Measurements from ENCODE around the gene HMG20A. TPM values are rescaled to one million over a fixed set of nuclear protein-coding genes. Genes with fewer than 3 reads are reported as not detected.

The HMG20A gene
- total RNA-seq, 1 donor from 2014 or later, result 49.4 TPM

GRCh38 chr15:77457191-77457904, 36.7 kb downstream of the HMG20A start:
- H3K36me3 ChIP-seq, result peaks cover 0 to 9% of the 10 kb centered on the region in 2 donors
- H3K4me1 ChIP-seq, result peaks cover 43% of the 10 kb centered on the region
- intact Hi-C loops (cut with DNase I), result no loop called here
- H3K9me3 ChIP-seq, result no peaks in the 10 kb centered on the region
- H3K4me3 ChIP-seq, result no peak overlapping the region
- H3K27me3 ChIP-seq, result no peaks in the 10 kb centered on the region
- no peak for TF ChIP-seq CTCF (IDR thresholded peaks at IDR 0.05)
- TF ChIP-seq POLR2A (IDR thresholded peaks at IDR 0.05), result no peak
- TF ChIP-seq POLR2AphosphoS5 (IDR thresholded peaks at IDR 0.05; ENCODE audit: insufficient read depth in 1 of 2, low read depth in 1 of 2), result no peak
- DNase-seq (ENCODE audit: extremely low spot score in 2 of 2), result no peak
- peak overlapping the region; percentile 20 for H3K27ac ChIP-seq

- DNase-seq (ENCODE audit: extremely low spot score in 2 of 2), result no peak
- H3K27ac ChIP-seq, result peak overlapping the region; percentile 20
- intact Hi-C loops (cut with DNase I), result no loop called here
- no peak overlapping the region for H3K4me3 ChIP-seq
- H3K9me3 ChIP-seq, result no peaks in the 10 kb centered on the region
- peaks cover 43% of the 10 kb centered on the region for H3K4me1 ChIP-seq
- H3K36me3 ChIP-seq, result peaks cover 0 to 9% of the 10 kb centered on the region in 2 donors
- H3K27me3 ChIP-seq, result no peaks in the 10 kb centered on the region
- TF ChIP-seq POLR2AphosphoS5 (IDR thresholded peaks at IDR 0.05; ENCODE audit: insufficient read depth in 1 of 2, low read depth in 1 of 2), result no peak
- TF ChIP-seq POLR2A (IDR thresholded peaks at IDR 0.05), result no peak
- no peak for TF ChIP-seq CTCF (IDR thresholded peaks at IDR 0.05)
These were observed 37.2 kb downstream of the HMG20A start for GRCh38 chr15:77457905-77458265.

GRCh38 chr15:77459031-77459430, 38.3 kb downstream of the HMG20A start:
- no peak overlapping the region for H3K4me3 ChIP-seq
- no peaks in the 10 kb centered on the region for H3K9me3 ChIP-seq
- peaks cover 0 to 10% of the 10 kb centered on the region in 2 donors for H3K36me3 ChIP-seq
- peaks cover 43% of the 10 kb centered on the region for H3K4me1 ChIP-seq
- no peak for DNase-seq (ENCODE audit: extremely low spot score in 2 of 2)
- H3K27ac ChIP-seq, result no peak overlapping the region
- no peaks in the 10 kb centered on the region for H3K27me3 ChIP-seq
- intact Hi-C loops (cut with DNase I), result no loop called here
- TF ChIP-seq CTCF (IDR thresholded peaks at IDR 0.05) (no peak), POLR2A (IDR thresholded peaks at IDR 0.05) (no peak), POLR2AphosphoS5 (IDR thresholded peaks at IDR 0.05; ENCODE audit: insufficient read depth in 1 of 2, low read depth in 1 of 2) (no peak)

- H3K27ac ChIP-seq, result no peak overlapping the region
- H3K27me3 ChIP-seq, result no peaks in the 10 kb centered on the region
- no peak for DNase-seq (ENCODE audit: extremely low spot score in 2 of 2)
- H3K36me3 ChIP-seq, result peaks cover 0 to 26% of the 10 kb centered on the region in 2 donors
- H3K4me3 ChIP-seq, result no peak overlapping the region
- no peaks in the 10 kb centered on the region for H3K9me3 ChIP-seq
- intact Hi-C loops (cut with DNase I), result no loop called here
- TF ChIP-seq POLR2A (IDR thresholded peaks at IDR 0.05) (no peak), CTCF (IDR thresholded peaks at IDR 0.05) (no peak), POLR2AphosphoS5 (IDR thresholded peaks at IDR 0.05; ENCODE audit: insufficient read depth in 1 of 2, low read depth in 1 of 2) (no peak)
- H3K4me1 ChIP-seq, result peaks cover 22% of the 10 kb centered on the region
These were observed 40.8 kb downstream of the HMG20A start for GRCh38 chr15:77461486-77461885.

GRCh38 chr15:77464129-77464865, 43.6 kb downstream of the HMG20A start:
- Histone ChIP-seq H3K4me3 (no peak overlapping the region), H3K27me3 (no peaks in the 10 kb centered on the region), H3K27ac (no peak overlapping the region)

More at GRCh38 chr15:77464129-77464865, 43.6 kb downstream of the HMG20A start:
- Histone ChIP-seq H3K4me1 (no peaks in the 10 kb centered on the region), H3K36me3 (peaks cover 0 to 35% of the 10 kb centered on the region in 2 donors), H3K9me3 (no peaks in the 10 kb centered on the region)
- intact Hi-C loops (cut with DNase I), result no loop called here
- DNase-seq (ENCODE audit: extremely low spot score in 2 of 2), result no peak
- no peak for TF ChIP-seq POLR2AphosphoS5 (IDR thresholded peaks at IDR 0.05; ENCODE audit: insufficient read depth in 1 of 2, low read depth in 1 of 2)
- TF ChIP-seq POLR2A (IDR thresholded peaks at IDR 0.05), result no peak
- TF ChIP-seq CTCF (IDR thresholded peaks at IDR 0.05), result no peak
